ENCODE measurements around the gene GATA1. TPM values are rescaled to one million over a fixed set of nuclear protein-coding genes. Genes with fewer than 3 reads are reported as not detected.

The GATA1 gene
- total RNA-seq, 5 donors from 2014 or later (not counting 1 experiment from before 2014, with no cell fraction given) = 0.23 to 0.64 (median 0.43) TPM

DNA sequence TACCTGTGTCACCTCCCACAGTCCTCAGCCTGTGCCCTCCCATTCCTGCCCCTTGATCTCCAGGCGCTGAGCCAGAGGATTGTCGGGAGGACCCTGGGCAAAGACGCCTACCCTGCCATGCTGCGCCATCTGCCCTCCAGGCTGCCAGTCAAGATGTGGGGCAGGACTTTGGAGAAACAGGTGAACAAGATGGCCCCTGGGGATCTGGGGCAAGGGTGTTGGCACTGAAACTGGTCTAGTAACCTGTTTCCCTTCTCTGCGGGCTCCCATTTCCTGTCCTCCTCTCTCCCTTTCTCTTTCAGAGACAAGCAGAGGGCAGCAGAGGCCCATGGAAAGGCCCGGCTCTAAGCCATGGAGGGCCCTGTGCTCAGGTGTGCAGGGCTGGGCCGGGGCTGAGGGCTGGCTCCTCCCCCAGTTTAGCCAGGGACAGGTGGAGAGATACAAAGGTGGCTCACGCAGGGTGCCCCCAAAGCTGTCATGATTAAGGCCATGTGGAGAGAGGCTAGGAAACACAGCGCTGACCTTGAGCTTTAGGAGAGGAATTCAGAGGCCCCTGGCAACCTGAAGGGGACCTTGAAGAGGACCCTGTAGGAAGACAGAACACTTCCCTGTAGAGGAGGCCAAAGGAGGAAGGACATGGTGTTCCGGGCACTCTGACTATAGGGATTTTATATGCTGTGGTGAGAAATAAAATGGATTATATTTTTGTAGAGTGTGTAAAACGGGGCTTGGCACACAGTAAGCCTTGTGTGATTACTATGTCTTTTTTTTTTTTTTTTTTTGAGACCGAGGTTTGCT, 24.5 kb upstream of the GATA1 start, which contains the start of gene GLOD5:
Gene GLOD5 (plus strand): TSS at position 74 of the 798 bp plus-strand sequence. CDS start 44 bp downstream, at position 118.
- H3K9me3 Mint-ChIP-seq = no peaks in the 10 kb centered on the region
- no peaks in the 10 kb centered on the region for H3K36me3 ChIP-seq (ENCODE audit: control insufficient read depth in 2 of 2, extremely low read depth in 1 of 2, insufficient read depth in 1 of 2, low read length in 1 of 2)
- H3K4me3 Mint-ChIP-seq = no peak within 1 kb of the TSS
- H3K36me3 Mint-ChIP-seq = no peaks in the 10 kb centered on the region
- H3K4me1 ChIP-seq (ENCODE audit: control insufficient read depth in 1 of 2, extremely low read depth in 1 of 2, insufficient read depth in 2 of 2, low read length in 2 of 2) = no peaks in the 10 kb centered on the region
- no peak for ATAC-seq (replicated peaks in 1 of 4)
- POLR2A ChIA-PET = no interaction called here
- no peak within 1 kb of the TSS for H3K27ac Mint-ChIP-seq
- H3K27me3 ChIP-seq (replicated peaks in 1 of 2; ENCODE audit: control insufficient read depth in 2 of 2, extremely low read depth in 1 of 2, insufficient read depth in 2 of 2, low read length in 1 of 2) = peaks cover 0 to 2% of the 10 kb centered on the region in 2 experiments
- no peak within 1 kb of the TSS for H3K4me3 ChIP-seq (ENCODE audit: control insufficient read depth in 1 of 2, extremely low read depth in 1 of 2, low read length in 1 of 2)
- no peaks in the 10 kb centered on the region for H3K9me3 ChIP-seq
- DNase-seq = peak in 1 of 35 experiments; percentile 2
- 82% methylated on average over 4 of the region's 12 CpGs for WGBS (ENCODE audit: insufficient coverage)
- H3K27ac ChIP-seq (ENCODE audit: low read length) = no peak within 1 kb of the TSS
- peaks cover 3 to 6% (median 3%) of the 10 kb centered on the region in 3 donors for H3K4me1 Mint-ChIP-seq
- H3K27me3 Mint-ChIP-seq = peaks cover 0 to 13% of the 10 kb centered on the region in 2 donors
- CTCF ChIA-PET = no interaction called here

DNA sequence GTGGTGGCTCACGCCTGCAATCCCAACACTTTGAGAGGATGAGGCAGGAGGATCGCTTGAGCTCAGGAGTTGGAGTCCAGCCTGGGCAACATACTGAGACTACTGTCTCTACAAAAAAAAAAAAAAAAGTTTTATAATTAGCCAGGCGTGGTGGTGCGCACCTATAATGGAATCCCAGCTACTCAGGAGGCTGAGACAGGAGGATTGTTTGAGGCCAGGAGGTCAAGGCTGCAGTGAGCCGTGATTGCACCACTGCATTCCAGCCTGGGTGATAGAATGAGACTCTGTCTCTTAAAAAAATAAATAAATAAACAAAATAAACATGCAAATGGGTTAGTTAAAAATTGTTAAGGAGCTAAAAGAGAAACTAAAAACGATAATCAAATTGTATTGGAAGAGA, 17.2 kb upstream of the GATA1 start:
- no peaks in the 10 kb centered on the region for H3K4me1 ChIP-seq (ENCODE audit: control insufficient read depth in 1 of 2, extremely low read depth in 1 of 2, insufficient read depth in 2 of 2, low read length in 2 of 2)
- no peaks in the 10 kb centered on the region for H3K36me3 ChIP-seq (ENCODE audit: control insufficient read depth in 2 of 2, extremely low read depth in 1 of 2, insufficient read depth in 1 of 2, low read length in 1 of 2)
- no peak overlapping the region for H3K27ac ChIP-seq (ENCODE audit: low read length)
- ChIA-PET CTCF (no interaction called here), POLR2A (no interaction called here)
- no peak overlapping the region for H3K27ac Mint-ChIP-seq
- H3K4me3 Mint-ChIP-seq = no peak overlapping the region
- 40% methylated on average over 1 of the region's 6 CpGs for WGBS (ENCODE audit: insufficient coverage)
- no peaks in the 10 kb centered on the region for H3K4me1 Mint-ChIP-seq
- peaks cover 2 to 15% of the 10 kb centered on the region in 2 donors for H3K27me3 Mint-ChIP-seq
- H3K9me3 Mint-ChIP-seq = no peaks in the 10 kb centered on the region
- no peaks in the 10 kb centered on the region for H3K27me3 ChIP-seq (replicated peaks in 1 of 2; ENCODE audit: control insufficient read depth in 2 of 2, extremely low read depth in 1 of 2, insufficient read depth in 2 of 2, low read length in 1 of 2)
- no peak overlapping the region for H3K4me3 ChIP-seq (ENCODE audit: control insufficient read depth in 1 of 2, extremely low read depth in 1 of 2, low read length in 1 of 2)
- no peaks in the 10 kb centered on the region for H3K36me3 Mint-ChIP-seq
- ATAC-seq (replicated peaks in 1 of 4) (no peak), DNase-seq (no peak)
- H3K9me3 ChIP-seq = no peaks in the 10 kb centered on the region

DNA sequence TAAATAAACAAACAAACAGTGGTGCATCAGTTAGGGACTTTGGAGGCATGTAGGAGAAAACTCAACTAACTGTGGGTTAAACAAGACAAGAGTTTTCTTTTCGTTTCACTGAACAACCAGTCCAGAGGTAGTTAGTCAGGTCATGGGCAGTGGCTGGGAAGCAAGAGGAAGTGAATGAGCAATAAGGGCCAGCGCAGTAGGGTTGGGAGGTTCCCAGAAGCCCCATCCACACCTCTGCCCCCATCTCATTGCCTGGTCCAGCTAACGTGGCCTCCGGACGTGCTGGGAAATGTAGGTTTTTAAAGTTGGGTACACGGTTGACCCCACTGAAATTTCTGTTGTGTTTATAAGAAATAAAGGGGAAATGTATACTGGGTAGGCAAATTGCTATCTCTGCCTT, 16.1 kb upstream of the GATA1 start:
- ATAC-seq (replicated peaks in 1 of 4) = no peak
- ChIA-PET CTCF (no interaction called here), POLR2A (no interaction called here)
- Histone ChIP-seq H3K27ac (ENCODE audit: low read length) (no peak overlapping the region), H3K36me3 (ENCODE audit: control insufficient read depth in 2 of 2, extremely low read depth in 1 of 2, insufficient read depth in 1 of 2, low read length in 1 of 2) (no peaks in the 10 kb centered on the region), H3K27me3 (replicated peaks in 1 of 2; ENCODE audit: control insufficient read depth in 2 of 2, extremely low read depth in 1 of 2, insufficient read depth in 2 of 2, low read length in 1 of 2) (no peaks in the 10 kb centered on the region), H3K9me3 (no peaks in the 10 kb centered on the region), H3K4me1 (ENCODE audit: control insufficient read depth in 1 of 2, extremely low read depth in 1 of 2, insufficient read depth in 2 of 2, low read length in 2 of 2) (no peaks in the 10 kb centered on the region), H3K4me3 (ENCODE audit: control insufficient read depth in 1 of 2, extremely low read depth in 1 of 2, low read length in 1 of 2) (no peak overlapping the region)
- WGBS (ENCODE audit: insufficient coverage) = no CpG with 5 or more reads among the region's 6 CpGs
- no peaks in the 10 kb centered on the region for H3K36me3 Mint-ChIP-seq
- no peak for DNase-seq
- no peaks in the 10 kb centered on the region for H3K9me3 Mint-ChIP-seq
- H3K4me3 Mint-ChIP-seq = no peak overlapping the region
- H3K4me1 Mint-ChIP-seq = peaks cover 0 to 5% (median 0%) of the 10 kb centered on the region in 3 donors
- no peak overlapping the region for H3K27ac Mint-ChIP-seq
- peaks cover 2 to 21% of the 10 kb centered on the region in 2 donors for H3K27me3 Mint-ChIP-seq

DNA sequence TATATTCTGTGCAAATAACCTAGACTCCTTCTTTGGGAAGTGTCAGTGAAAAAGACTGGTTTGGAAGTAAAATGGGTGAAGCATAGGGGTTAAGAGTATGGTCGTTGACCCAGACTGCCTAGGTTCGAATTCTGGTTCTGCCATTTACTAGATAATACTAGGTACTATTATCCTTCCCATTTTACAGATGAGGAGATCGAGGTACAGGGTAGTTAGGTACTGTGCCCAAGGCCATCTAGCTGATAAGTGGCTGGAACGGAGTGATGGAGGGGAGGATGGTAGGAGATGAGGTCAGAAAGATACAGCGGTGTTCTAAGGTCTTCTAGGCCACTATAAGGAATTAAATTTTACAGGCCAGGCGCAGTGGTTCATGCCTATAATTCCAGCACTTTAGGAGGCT, 13.8 kb upstream of the GATA1 start:
- ChIA-PET CTCF (no interaction called here), POLR2A (no interaction called here)
- Histone ChIP-seq H3K27ac (ENCODE audit: low read length) (no peak overlapping the region), H3K27me3 (replicated peaks in 1 of 2; ENCODE audit: control insufficient read depth in 2 of 2, extremely low read depth in 1 of 2, insufficient read depth in 2 of 2, low read length in 1 of 2) (no peaks in the 10 kb centered on the region), H3K36me3 (ENCODE audit: control insufficient read depth in 2 of 2, extremely low read depth in 1 of 2, insufficient read depth in 1 of 2, low read length in 1 of 2) (no peaks in the 10 kb centered on the region), H3K4me3 (ENCODE audit: control insufficient read depth in 1 of 2, extremely low read depth in 1 of 2, low read length in 1 of 2) (no peak overlapping the region), H3K9me3 (no peaks in the 10 kb centered on the region), H3K4me1 (ENCODE audit: control insufficient read depth in 1 of 2, extremely low read depth in 1 of 2, insufficient read depth in 2 of 2, low read length in 2 of 2) (no peaks in the 10 kb centered on the region)
- Mint-ChIP-seq H3K4me1 (peaks cover 0 to 5% (median 0%) of the 10 kb centered on the region in 3 donors), H3K27me3 (peaks cover 4 to 39% of the 10 kb centered on the region in 2 donors), H3K4me3 (no peak overlapping the region), H3K27ac (no peak overlapping the region), H3K9me3 (no peaks in the 10 kb centered on the region), H3K36me3 (no peaks in the 10 kb centered on the region)
- ATAC-seq (replicated peaks in 1 of 4) = no peak
- DNase-seq = no peak
- 94% methylated on average over 2 of the region's 6 CpGs for WGBS (ENCODE audit: insufficient coverage)

- POLR2A ChIA-PET = no interaction called here
- H3K9me3 Mint-ChIP-seq = no peaks in the 10 kb centered on the region
- H3K4me1 Mint-ChIP-seq = peaks cover 0 to 5% (median 0%) of the 10 kb centered on the region in 3 donors
- no peak overlapping the region for H3K4me3 Mint-ChIP-seq
- Histone ChIP-seq H3K4me3 (ENCODE audit: control insufficient read depth in 1 of 2, extremely low read depth in 1 of 2, low read length in 1 of 2) (no peak overlapping the region), H3K36me3 (ENCODE audit: control insufficient read depth in 2 of 2, extremely low read depth in 1 of 2, insufficient read depth in 1 of 2, low read length in 1 of 2) (no peaks in the 10 kb centered on the region), H3K27ac (ENCODE audit: low read length) (no peak overlapping the region), H3K9me3 (no peaks in the 10 kb centered on the region), H3K4me1 (ENCODE audit: control insufficient read depth in 1 of 2, extremely low read depth in 1 of 2, insufficient read depth in 2 of 2, low read length in 2 of 2) (no peaks in the 10 kb centered on the region), H3K27me3 (replicated peaks in 1 of 2; ENCODE audit: control insufficient read depth in 2 of 2, extremely low read depth in 1 of 2, insufficient read depth in 2 of 2, low read length in 1 of 2) (no peaks in the 10 kb centered on the region)
- no CpG with 5 or more reads among the region's 13 CpGs for WGBS (ENCODE audit: insufficient coverage)
- no peak for ATAC-seq (replicated peaks in 1 of 4)
- no peaks in the 10 kb centered on the region for H3K36me3 Mint-ChIP-seq
- CTCF ChIA-PET = no interaction called here
- H3K27ac Mint-ChIP-seq = no peak overlapping the region
- DNase-seq = no peak
- peaks cover 4 to 36% of the 10 kb centered on the region in 2 donors for H3K27me3 Mint-ChIP-seq
Observed at GRCh38 chrX:48776818-48777439, 9.5 kb upstream of the GATA1 start.

DNA sequence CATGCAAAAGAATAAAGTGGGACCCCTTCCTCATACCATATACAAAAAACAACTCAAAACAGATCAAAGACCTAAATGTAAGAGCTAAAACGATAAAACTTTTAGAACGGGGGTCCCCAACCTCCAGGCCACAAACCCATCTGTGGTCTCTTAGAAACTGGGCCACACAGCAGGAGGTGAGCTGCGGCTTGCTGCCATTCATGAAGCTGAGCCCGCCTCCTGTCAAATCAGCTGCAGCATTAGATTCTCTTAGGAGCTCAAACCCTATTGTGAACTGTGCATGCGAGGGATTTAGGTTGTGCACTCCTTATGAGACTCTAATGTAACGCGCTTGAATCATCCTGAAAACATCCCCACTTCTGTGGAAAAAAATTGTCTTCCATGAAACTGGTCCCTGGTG, 7.0 kb upstream of the GATA1 start:
- H3K36me3 ChIP-seq (ENCODE audit: control insufficient read depth in 2 of 2, extremely low read depth in 1 of 2, insufficient read depth in 1 of 2, low read length in 1 of 2) = no peaks in the 10 kb centered on the region
- H3K27me3 ChIP-seq (replicated peaks in 1 of 2; ENCODE audit: control insufficient read depth in 2 of 2, extremely low read depth in 1 of 2, insufficient read depth in 2 of 2, low read length in 1 of 2) = no peaks in the 10 kb centered on the region
- Mint-ChIP-seq H3K36me3 (no peaks in the 10 kb centered on the region), H3K27ac (no peak overlapping the region), H3K9me3 (no peaks in the 10 kb centered on the region), H3K4me1 (peaks cover 0 to 5% (median 0%) of the 10 kb centered on the region in 3 donors), H3K4me3 (no peak overlapping the region), H3K27me3 (peaks cover 2 to 24% of the 10 kb centered on the region in 2 donors)
- CTCF ChIA-PET = no interaction called here
- no peak overlapping the region for H3K27ac ChIP-seq (ENCODE audit: low read length)
- no peaks in the 10 kb centered on the region for H3K9me3 ChIP-seq
- POLR2A ChIA-PET = interaction anchor here in 1 of 2 donors (0.5 kb wide), 1 partner anchor 127 kb away, joined by 4 read pairs; no protein-coding TSS in a partner anchor
- 92% methylated on average over 2 of the region's 7 CpGs for WGBS (ENCODE audit: insufficient coverage)
- H3K4me3 ChIP-seq (ENCODE audit: control insufficient read depth in 1 of 2, extremely low read depth in 1 of 2, low read length in 1 of 2) = no peak overlapping the region
- no peak for ATAC-seq (replicated peaks in 1 of 4)
- DNase-seq = no peak
- H3K4me1 ChIP-seq (ENCODE audit: control insufficient read depth in 1 of 2, extremely low read depth in 1 of 2, insufficient read depth in 2 of 2, low read length in 2 of 2) = no peaks in the 10 kb centered on the region
